CD4-positive, alpha-beta memory T cell (primary cell): ENCODE data around the gene PHC2. TPM values are rescaled to one million over a fixed set of nuclear protein-coding genes. Genes with fewer than 3 reads are reported as not detected.

Experiments used
- CTCF ChIA-PET: fragments of 350-600 bp; sonication (Branson Sonifier 250); formaldehyde crosslinking; loops from one replicate; lab custom pipeline; 2021; ENCODE audit warnings: inconsistent platforms; ENCODE audit not compliant: partially characterized antibody; lab: Charles Lee
- POLR2A ChIA-PET: fragments of 350-600 bp; sonication (Branson Sonifier 250); formaldehyde crosslinking; loops from one replicate; lab custom pipeline; 2021; ENCODE audit not compliant: partially characterized antibody; lab: Charles Lee
- DNase-seq, 5 donors: peaks; one replicate each; pipeline versions ENCODE4 v3.0.0 to v3.0.0-alpha.2; 2020 to 2022; ENCODE audit warnings: mixed read lengths in 1 of 5
- H3K27ac ChIP-seq: one replicate; pipeline ENCODE4 v1.7.0; 2013; ENCODE audit warnings: low read depth, low read length
- H3K27me3 ChIP-seq: 2 replicates; pipeline ENCODE4 v1.7.0; 2013; ENCODE audit warnings: mild to moderate bottlenecking, low read length, moderate library complexity; ENCODE audit not compliant: insufficient read depth
- H3K36me3 ChIP-seq: 2 replicates; pipeline ENCODE4 v1.7.0; 2013; ENCODE audit warnings: mild to moderate bottlenecking, low read length, moderate library complexity; ENCODE audit not compliant: insufficient read depth
- H3K4me1 ChIP-seq: 2 replicates; pipeline ENCODE4 v1.7.0; 2013; ENCODE audit warnings: mild to moderate bottlenecking, low read length, moderate library complexity; ENCODE audit not compliant: insufficient read depth
- H3K4me3 ChIP-seq, 2 donors: one replicate each; pipeline ENCODE4 v1.7.0; 2013; ENCODE audit warnings: low read length in 2 of 2, mild to moderate bottlenecking in 1 of 2
- H3K9me3 ChIP-seq, 2 donors: one replicate each; pipeline ENCODE4 v1.7.0; 2013; ENCODE audit warnings: low read length in 2 of 2, control low read depth in 1 of 2; ENCODE audit not compliant: control insufficient read depth in 1 of 2
- H3K27ac Mint-ChIP-seq, 7 donors: one replicate each; pipeline ENCODE4 v1.8.0; 2020 to 2021; ENCODE audit warnings: mixed read lengths in 7 of 7, mild to moderate bottlenecking in 6 of 7, inconsistent platforms in 3 of 7, moderate library complexity in 3 of 7
- H3K27me3 Mint-ChIP-seq, 2 donors: one replicate each; pipeline ENCODE4 v1.8.0; 2020 to 2021; ENCODE audit warnings: mixed read lengths in 2 of 2
- H3K36me3 Mint-ChIP-seq, 2 donors: one replicate each; pipeline ENCODE4 v1.8.0; 2020 to 2021; ENCODE audit warnings: mixed read lengths in 2 of 2, inconsistent platforms in 1 of 2, mild to moderate bottlenecking in 1 of 2
- H3K4me1 Mint-ChIP-seq, 4 donors: one replicate each; pipeline ENCODE4 v1.8.0; 2020 to 2021; ENCODE audit warnings: mixed read lengths in 4 of 4, mild to moderate bottlenecking in 1 of 4
- H3K4me3 Mint-ChIP-seq, 8 donors: one replicate each; pipeline ENCODE4 v1.8.0; 2020 to 2021; ENCODE audit warnings: mixed read lengths in 8 of 8, mild to moderate bottlenecking in 7 of 8, moderate library complexity in 6 of 8, inconsistent platforms in 3 of 8
- H3K9me3 Mint-ChIP-seq, 8 donors: one replicate each; pipeline ENCODE4 v1.8.0; 2020 to 2021; ENCODE audit warnings: mixed read lengths in 8 of 8, mild to moderate bottlenecking in 5 of 8, inconsistent platforms in 3 of 8, moderate library complexity in 1 of 8
- intact Hi-C: fragments of 100-400 bp; cut with micrococcal nuclease; formaldehyde crosslinking; loops from one replicate; pipeline ENCODE4 v1.15.1; 2023
- polyA plus RNA-seq, 2 donors: library from polyadenylated mRNA; unstranded; fragments of 300-500 nt; fragmentation: Illumina TruSeq; gene quantifications; one replicate each; pipeline ENCODE4 v1.2.3, GENCODE V29; 2021
- total RNA-seq, 2 experiments: library from RNA; stranded (reverse); gene quantifications; one replicate each; pipeline ENCODE4 v1.2.3, GENCODE V29; 2021

Gene PHC2
- total and polyA plus RNA-seq, 4 experiments from 2014 or later, result 11.3 to 35.6 (median 30.4) TPM

GRCh38 chr1:33424610-33425009 is 6.3 kb downstream of the PHC2 start:
- H3K27me3 ChIP-seq, result peaks cover 5% of the 10 kb centered on the region
- H3K4me3 Mint-ChIP-seq, result no peak overlapping the region
- H3K27ac Mint-ChIP-seq, result no peak overlapping the region
- CTCF ChIA-PET, result no interaction called here
- no peaks in the 10 kb centered on the region for H3K4me1 Mint-ChIP-seq
- peaks cover under 1% of the 10 kb centered on the region for H3K4me1 ChIP-seq
- no peaks in the 10 kb centered on the region for H3K36me3 ChIP-seq
- no peaks in the 10 kb centered on the region for H3K36me3 Mint-ChIP-seq
- peaks cover 10 to 32% of the 10 kb centered on the region in 2 donors for H3K27me3 Mint-ChIP-seq
- H3K4me3 ChIP-seq, result no peak overlapping the region
- no peaks in the 10 kb centered on the region for H3K9me3 ChIP-seq
- no peak overlapping the region for H3K27ac ChIP-seq
- POLR2A ChIA-PET, result no interaction called here
- DNase-seq, result no peak
- no peaks in the 10 kb centered on the region for H3K9me3 Mint-ChIP-seq
- intact Hi-C loops, result no loop called here

- H3K27me3 Mint-ChIP-seq, result peaks cover 12 to 32% of the 10 kb centered on the region in 2 donors
- no peaks in the 10 kb centered on the region for H3K4me1 Mint-ChIP-seq
- H3K4me3 ChIP-seq, result no peak overlapping the region
- no peak overlapping the region for H3K27ac ChIP-seq
- ChIA-PET CTCF (no interaction called here), POLR2A (no interaction called here)
- H3K9me3 ChIP-seq, result no peaks in the 10 kb centered on the region
- H3K27ac Mint-ChIP-seq, result no peak overlapping the region
- no peaks in the 10 kb centered on the region for H3K36me3 ChIP-seq
- H3K4me3 Mint-ChIP-seq, result no peak overlapping the region
- no peaks in the 10 kb centered on the region for H3K4me1 ChIP-seq
- peaks cover 0 to 4% (median 0%) of the 10 kb centered on the region in 8 donors for H3K9me3 Mint-ChIP-seq
- intact Hi-C loops, result no loop called here
- peaks cover 5% of the 10 kb centered on the region for H3K27me3 ChIP-seq
- H3K36me3 Mint-ChIP-seq, result no peaks in the 10 kb centered on the region
- DNase-seq, result no peak
These were observed 6.7 kb downstream of the PHC2 start for GRCh38 chr1:33424205-33424604.

GRCh38 chr1:33420870-33421775 is 9.8 kb downstream of the PHC2 start:
- intact Hi-C loops, result no loop called here
- Mint-ChIP-seq H3K9me3 (peaks cover 0 to 18% (median 10%) of the 10 kb centered on the region in 8 donors), H3K4me3 (no peak overlapping the region), H3K4me1 (no peaks in the 10 kb centered on the region), H3K27ac (no peak overlapping the region), H3K36me3 (no peaks in the 10 kb centered on the region), H3K27me3 (peaks cover 14 to 30% of the 10 kb centered on the region in 2 donors)
- Histone ChIP-seq H3K36me3 (no peaks in the 10 kb centered on the region), H3K4me1 (no peaks in the 10 kb centered on the region), H3K4me3 (no peak overlapping the region), H3K27ac (no peak overlapping the region), H3K9me3 (peaks cover 0 to under 1% of the 10 kb centered on the region in 2 donors), H3K27me3 (peaks cover 2% of the 10 kb centered on the region)
- DNase-seq, result no peak
- ChIA-PET POLR2A (no interaction called here), CTCF (interaction anchor here (0.6 to 1.9 kb wide), 3 partner anchors 11 to 126 kb away, joined by 3 to 4 read pairs (median 3); no protein-coding TSS in a partner anchor)

- Mint-ChIP-seq H3K9me3 (peaks cover 3 to 33% (median 26%) of the 10 kb centered on the region in 8 donors), H3K4me3 (no peak overlapping the region), H3K4me1 (no peaks in the 10 kb centered on the region), H3K27me3 (peaks cover 12 to 27% of the 10 kb centered on the region in 2 donors), H3K27ac (no peak overlapping the region), H3K36me3 (peaks cover 3 to 5% of the 10 kb centered on the region in 2 donors)
- Histone ChIP-seq H3K36me3 (no peaks in the 10 kb centered on the region), H3K4me1 (no peaks in the 10 kb centered on the region), H3K4me3 (no peak overlapping the region), H3K27me3 (peaks cover 2% of the 10 kb centered on the region), H3K9me3 (peaks cover 0 to 7% of the 10 kb centered on the region in 2 donors), H3K27ac (no peak overlapping the region)
- intact Hi-C loops, result no loop called here
- DNase-seq, result no peak
- ChIA-PET POLR2A (no interaction called here), CTCF (no interaction called here)
These were observed 12.1 kb downstream of the PHC2 start for GRCh38 chr1:33418811-33419210.

- H3K36me3 Mint-ChIP-seq, result peaks cover 3 to 5% of the 10 kb centered on the region in 2 donors
- no peak overlapping the region for H3K27ac Mint-ChIP-seq
- peaks cover 3 to 33% (median 26%) of the 10 kb centered on the region in 8 donors for H3K9me3 Mint-ChIP-seq
- H3K4me3 ChIP-seq, result no peak overlapping the region
- ChIA-PET POLR2A (no interaction called here), CTCF (no interaction called here)
- peaks cover 13 to 21% of the 10 kb centered on the region in 2 donors for H3K27me3 Mint-ChIP-seq
- H3K36me3 ChIP-seq, result no peaks in the 10 kb centered on the region
- no peaks in the 10 kb centered on the region for H3K27me3 ChIP-seq
- no peaks in the 10 kb centered on the region for H3K4me1 Mint-ChIP-seq
- H3K9me3 ChIP-seq, result peaks cover 0 to 7% of the 10 kb centered on the region in 2 donors
- H3K4me1 ChIP-seq, result no peaks in the 10 kb centered on the region
- no peak overlapping the region for H3K27ac ChIP-seq
- H3K4me3 Mint-ChIP-seq, result no peak overlapping the region
- no peak for DNase-seq
- intact Hi-C loops, result no loop called here
These were observed 16.0 kb downstream of the PHC2 start for GRCh38 chr1:33414879-33415278.

GRCh38 chr1:33410091-33410701 is 20.7 kb downstream of the PHC2 start:
- intact Hi-C loops, result no loop called here
- Mint-ChIP-seq H3K27ac (no peak overlapping the region), H3K27me3 (peaks cover 20 to 27% of the 10 kb centered on the region in 2 donors), H3K36me3 (no peaks in the 10 kb centered on the region), H3K4me3 (no peak overlapping the region), H3K9me3 (peaks cover 0 to 8% (median 6%) of the 10 kb centered on the region in 8 donors), H3K4me1 (no peaks in the 10 kb centered on the region)
- H3K9me3 ChIP-seq, result no peaks in the 10 kb centered on the region
- H3K27ac ChIP-seq, result no peak overlapping the region
- no peak overlapping the region for H3K4me3 ChIP-seq
- H3K4me1 ChIP-seq, result no peaks in the 10 kb centered on the region
- CTCF ChIA-PET, result no interaction called here
- H3K36me3 ChIP-seq, result no peaks in the 10 kb centered on the region
- no peak for DNase-seq
- POLR2A ChIA-PET, result no interaction called here
- H3K27me3 ChIP-seq, result no peaks in the 10 kb centered on the region

- POLR2A ChIA-PET, result no interaction called here
- Mint-ChIP-seq H3K36me3 (no peaks in the 10 kb centered on the region), H3K4me1 (no peaks in the 10 kb centered on the region), H3K9me3 (no peaks in the 10 kb centered on the region), H3K4me3 (no peak overlapping the region), H3K27me3 (peaks cover 18 to 25% of the 10 kb centered on the region in 2 donors), H3K27ac (no peak overlapping the region)
- Histone ChIP-seq H3K27me3 (no peaks in the 10 kb centered on the region), H3K4me3 (no peak overlapping the region), H3K36me3 (no peaks in the 10 kb centered on the region), H3K9me3 (no peaks in the 10 kb centered on the region), H3K27ac (no peak overlapping the region), H3K4me1 (no peaks in the 10 kb centered on the region)
- intact Hi-C loops, result no loop called here
- no peak for DNase-seq
- CTCF ChIA-PET, result no interaction called here
These were observed 22.8 kb downstream of the PHC2 start for GRCh38 chr1:33408093-33408436.
